Mesendoderm (in vitro differentiated cells): ENCODE measurements around the gene C2orf81.

ENCODE experiments used
- DNase-seq: peaks from one replicate; pipeline ENCODE4 v3.0.0; 2013
- H2AK5ac ChIP-seq: 2 replicates; pipeline ENCODE4 v1.6.1; 2013; ENCODE audit warnings: low read length, inconsistent platforms
- H2BK120ac ChIP-seq: 2 replicates; pipeline ENCODE4 v1.6.1; 2013; ENCODE audit warnings: low read depth, mild to moderate bottlenecking, low read length, moderate library complexity, mixed read lengths
- H2BK15ac ChIP-seq: replicated peaks from 2 replicates; pipeline ENCODE4 v1.6.1; 2013; ENCODE audit warnings: low read depth, mild to moderate bottlenecking, moderate library complexity
- H2BK5ac ChIP-seq: 2 replicates; pipeline ENCODE4 v1.6.1; 2013; ENCODE audit warnings: low read length, inconsistent platforms
- H3K18ac ChIP-seq: 2 replicates; pipeline ENCODE4 v1.6.1; 2013; ENCODE audit warnings: mild to moderate bottlenecking, low read length, mixed read lengths
- H3K23ac ChIP-seq: one replicate; pipeline ENCODE4 v1.6.1; 2013; ENCODE audit warnings: low read length
- H3K27ac ChIP-seq: 2 replicates; pipeline ENCODE4 v1.5.1; 2013; ENCODE audit warnings: low read depth, mild to moderate bottlenecking, inconsistent platforms, low read length, moderate library complexity
- H3K27me3 ChIP-seq: 2 replicates; pipeline ENCODE4 v1.6.1; 2013; ENCODE audit warnings: low read length, control low read depth, mild to moderate bottlenecking, inconsistent platforms; ENCODE audit not compliant: insufficient read depth, poor library complexity
- H3K36me3 ChIP-seq: 2 replicates; pipeline ENCODE4 v1.6.1; 2013; ENCODE audit warnings: low read length, inconsistent platforms; ENCODE audit not compliant: control insufficient read depth, insufficient read depth
- H3K4ac ChIP-seq: one replicate; pipeline ENCODE4 v1.6.1; 2013; ENCODE audit warnings: low read depth, mild to moderate bottlenecking, low read length, moderate library complexity
- H3K4me1 ChIP-seq: 2 replicates; pipeline ENCODE4 v1.6.1; 2013; ENCODE audit warnings: low read depth, low read length, inconsistent platforms; ENCODE audit not compliant: control insufficient read depth
- H3K4me2 ChIP-seq: 2 replicates; pipeline ENCODE4 v1.6.1; 2013; ENCODE audit warnings: low read length
- H3K4me3 ChIP-seq: 2 replicates; pipeline ENCODE4 v1.5.1; 2013; ENCODE audit warnings: mild to moderate bottlenecking, low read length
- H3K56ac ChIP-seq: one replicate; pipeline ENCODE4 v1.6.1; 2013; ENCODE audit warnings: low read length
- H3K79me1 ChIP-seq: 2 replicates; pipeline ENCODE4 v1.6.1; 2013; ENCODE audit warnings: low read length, inconsistent platforms
- H3K79me2 ChIP-seq: 2 replicates; pipeline ENCODE4 v1.6.1; 2013; ENCODE audit warnings: mild to moderate bottlenecking, low read length; ENCODE audit not compliant: control insufficient read depth, insufficient read depth
- H3K9ac ChIP-seq: 2 replicates; pipeline ENCODE4 v1.6.1; 2013; ENCODE audit warnings: low read length, inconsistent platforms
- H4K5ac ChIP-seq: one replicate; pipeline ENCODE4 v1.6.1; 2013; ENCODE audit warnings: low read length
- H4K8ac ChIP-seq: one replicate; pipeline ENCODE4 v1.6.1; 2013; ENCODE audit warnings: low read depth, mild to moderate bottlenecking, control low read depth, low read length, moderate library complexity
- WGBS: extraction: QIAGEN DNeasy Blood & Tissue Kit; methylation state at CpG from one replicate; pipeline ENCODE4 v1.1.7; 2013; ENCODE audit warnings: low lambda C conversion rate, missing lambda C conversion rate; ENCODE audit not compliant: insufficient coverage; ENCODE audit errors: extremely low coverage; 5-methylcytosine and 5-hydroxymethylcytosine counted together

C2orf81 gene

DNA sequence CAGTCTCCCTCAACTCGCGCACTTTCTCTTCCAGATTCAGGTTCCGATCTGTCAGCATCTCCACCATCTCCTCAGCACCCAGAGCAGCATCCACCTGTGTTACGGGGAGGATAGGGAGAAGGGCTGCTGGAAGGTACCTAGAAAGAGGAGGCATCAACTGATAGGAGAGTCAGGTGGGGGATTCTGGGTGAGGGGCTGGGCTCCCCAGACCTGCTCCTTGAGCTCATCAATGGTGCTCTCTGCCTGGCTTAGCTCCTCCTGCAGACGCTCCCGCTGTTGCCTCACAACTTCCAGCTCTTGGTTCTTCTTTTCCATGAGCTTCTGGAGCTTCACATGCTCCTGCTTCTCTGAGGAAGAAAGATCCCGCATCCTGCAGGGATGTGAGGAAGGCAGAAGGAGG lies 51.4 kb downstream of the C2orf81 start:
- Histone ChIP-seq H3K27ac (no peak overlapping the region), H3K79me1 (peaks cover 21% of the 10 kb centered on the region), H3K23ac (no peak overlapping the region), H2BK120ac (no peak overlapping the region), H4K5ac (no peak overlapping the region), H3K79me2 (peaks cover 7% of the 10 kb centered on the region), H3K36me3 (peaks cover 28% of the 10 kb centered on the region), H3K4me3 (no peak overlapping the region), H2BK5ac (no peak overlapping the region), H3K4me1 (peaks cover 17% of the 10 kb centered on the region), H3K56ac (no peak overlapping the region), H2BK15ac (no peak overlapping the region), H3K9ac (no peak overlapping the region), H3K18ac (no peak overlapping the region), H3K4me2 (no peak overlapping the region), H2AK5ac (no peak overlapping the region), H3K4ac (no peak overlapping the region), H3K27me3 (no peaks in the 10 kb centered on the region), H4K8ac (no peak overlapping the region)
- DNase-seq: no peak
- WGBS: no CpG with 5 or more reads among the region's 7 CpGs

DNA sequence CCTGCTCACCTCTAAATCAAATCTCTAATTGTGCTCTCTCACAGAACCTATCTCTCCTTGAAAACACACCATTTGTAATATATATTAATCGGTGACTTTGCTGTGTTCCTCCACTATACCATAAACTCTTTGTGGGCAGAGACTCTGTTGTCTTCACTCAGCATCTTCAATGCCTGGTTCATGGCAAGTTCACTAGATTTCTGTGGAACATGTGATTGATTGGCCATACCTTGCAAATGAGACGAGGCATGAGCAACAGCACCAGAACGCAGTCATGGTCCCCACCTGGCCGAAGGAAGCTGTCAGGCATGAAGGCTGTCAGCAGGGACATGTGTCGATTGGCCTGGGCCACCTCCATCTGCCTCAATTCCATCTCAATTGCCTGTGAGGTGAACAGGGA lies 52.9 kb downstream of the C2orf81 start:
- Histone ChIP-seq H4K8ac (no peak overlapping the region), H2AK5ac (no peak overlapping the region), H2BK15ac (no peak overlapping the region), H3K4ac (no peak overlapping the region), H3K36me3 (peaks cover 30% of the 10 kb centered on the region), H3K27ac (no peak overlapping the region), H3K18ac (no peak overlapping the region), H3K4me2 (no peak overlapping the region), H3K23ac (no peak overlapping the region), H3K79me2 (peaks cover 5% of the 10 kb centered on the region), H3K27me3 (no peaks in the 10 kb centered on the region), H3K79me1 (peaks cover 13% of the 10 kb centered on the region), H3K4me1 (peaks cover 8% of the 10 kb centered on the region), H2BK5ac (no peak overlapping the region), H2BK120ac (no peak overlapping the region), H3K9ac (no peak overlapping the region), H3K4me3 (no peak overlapping the region), H4K5ac (no peak overlapping the region), H3K56ac (no peak overlapping the region)
- no peak for DNase-seq
- no CpG with 5 or more reads among the region's 5 CpGs for WGBS

DNA sequence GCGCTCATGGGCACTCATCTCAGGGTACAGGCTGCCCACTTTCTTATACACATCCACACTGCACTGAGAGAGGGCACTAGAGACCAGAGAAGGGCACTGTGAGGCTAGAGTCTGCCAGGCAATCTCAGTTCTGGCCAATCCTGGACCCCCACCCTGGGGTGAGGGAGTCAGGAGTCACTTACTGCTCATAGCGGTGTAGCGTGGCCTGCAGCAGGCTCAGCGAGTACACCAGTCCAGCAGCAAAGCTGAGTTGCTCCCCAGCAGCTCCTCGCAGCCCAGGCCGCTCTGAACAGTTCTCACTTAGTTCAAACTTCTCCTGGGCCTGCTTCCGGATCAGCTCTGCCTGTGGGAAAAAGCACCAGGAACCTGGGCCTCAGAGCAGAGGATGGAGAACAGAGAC lies 53.6 kb downstream of the C2orf81 start:
- H2BK5ac ChIP-seq: no peak overlapping the region
- no CpG with 5 or more reads among the region's 7 CpGs for whole genome bisulfite sequencing

DNA sequence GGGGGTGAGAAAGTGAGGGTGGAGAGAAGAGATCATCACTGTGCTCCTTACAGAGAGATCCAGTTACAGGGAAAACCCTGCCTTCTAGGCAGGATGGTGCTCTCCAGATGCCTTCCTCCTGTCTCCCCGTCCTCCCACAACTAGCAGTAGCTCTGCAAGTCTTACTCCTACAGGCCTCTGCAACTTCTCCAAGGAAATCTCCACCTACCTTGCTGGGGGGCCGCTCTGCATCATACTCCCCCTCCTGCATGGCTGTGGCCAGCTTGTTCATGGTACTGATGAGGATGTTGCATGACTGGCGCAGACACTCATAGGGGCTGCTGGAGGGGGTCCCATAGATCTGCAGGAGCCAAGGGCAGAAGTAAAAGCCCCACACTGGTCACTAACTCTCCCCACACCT lies 55.4 kb downstream of the C2orf81 start:
- no peak overlapping the region for H3K9ac ChIP-seq
- no peak overlapping the region for H2BK15ac ChIP-seq
- H3K36me3 ChIP-seq: peaks cover 43% of the 10 kb centered on the region
- no peak overlapping the region for H2AK5ac ChIP-seq
- no peaks in the 10 kb centered on the region for H3K4me1 ChIP-seq
- H3K56ac ChIP-seq: no peak overlapping the region
- no peak overlapping the region for H3K23ac ChIP-seq
- DNase-seq: no peak
- no peak overlapping the region for H4K8ac ChIP-seq
- no CpG with 5 or more reads among the region's 3 CpGs for WGBS
- H3K27ac ChIP-seq: no peak overlapping the region
- no peak overlapping the region for H3K4me3 ChIP-seq
- no peak overlapping the region for H3K18ac ChIP-seq
- no peak overlapping the region for H3K4ac ChIP-seq
- H3K4me2 ChIP-seq: no peak overlapping the region
- H4K5ac ChIP-seq: no peak overlapping the region
- no peaks in the 10 kb centered on the region for H3K27me3 ChIP-seq
- no peaks in the 10 kb centered on the region for H3K79me1 ChIP-seq
- H2BK5ac ChIP-seq: no peak overlapping the region
- H2BK120ac ChIP-seq: no peak overlapping the region
- H3K79me2 ChIP-seq: no peaks in the 10 kb centered on the region

More for the DNA sequence above, 53.6 kb downstream of the C2orf81 start:
- no peak overlapping the region for H3K27ac ChIP-seq
- no peak overlapping the region for H3K9ac ChIP-seq
- no peak overlapping the region for H3K23ac ChIP-seq
- H2AK5ac ChIP-seq: no peak overlapping the region
- H3K36me3 ChIP-seq: peaks cover 34% of the 10 kb centered on the region
- peaks cover 2% of the 10 kb centered on the region for H3K4me1 ChIP-seq
- H3K79me1 ChIP-seq: peaks cover 11% of the 10 kb centered on the region
- H2BK15ac ChIP-seq: no peak overlapping the region
- H4K8ac ChIP-seq: no peak overlapping the region
- H3K79me2 ChIP-seq: peaks cover 3% of the 10 kb centered on the region
- H3K27me3 ChIP-seq: no peaks in the 10 kb centered on the region
- no peak overlapping the region for H3K4ac ChIP-seq
- no peak overlapping the region for H3K4me3 ChIP-seq
- no peak overlapping the region for H3K56ac ChIP-seq
- no peak overlapping the region for H4K5ac ChIP-seq
- H3K18ac ChIP-seq: no peak overlapping the region
- H3K4me2 ChIP-seq: no peak overlapping the region
- H2BK120ac ChIP-seq: no peak overlapping the region
- DNase-seq: no peak

DNA sequence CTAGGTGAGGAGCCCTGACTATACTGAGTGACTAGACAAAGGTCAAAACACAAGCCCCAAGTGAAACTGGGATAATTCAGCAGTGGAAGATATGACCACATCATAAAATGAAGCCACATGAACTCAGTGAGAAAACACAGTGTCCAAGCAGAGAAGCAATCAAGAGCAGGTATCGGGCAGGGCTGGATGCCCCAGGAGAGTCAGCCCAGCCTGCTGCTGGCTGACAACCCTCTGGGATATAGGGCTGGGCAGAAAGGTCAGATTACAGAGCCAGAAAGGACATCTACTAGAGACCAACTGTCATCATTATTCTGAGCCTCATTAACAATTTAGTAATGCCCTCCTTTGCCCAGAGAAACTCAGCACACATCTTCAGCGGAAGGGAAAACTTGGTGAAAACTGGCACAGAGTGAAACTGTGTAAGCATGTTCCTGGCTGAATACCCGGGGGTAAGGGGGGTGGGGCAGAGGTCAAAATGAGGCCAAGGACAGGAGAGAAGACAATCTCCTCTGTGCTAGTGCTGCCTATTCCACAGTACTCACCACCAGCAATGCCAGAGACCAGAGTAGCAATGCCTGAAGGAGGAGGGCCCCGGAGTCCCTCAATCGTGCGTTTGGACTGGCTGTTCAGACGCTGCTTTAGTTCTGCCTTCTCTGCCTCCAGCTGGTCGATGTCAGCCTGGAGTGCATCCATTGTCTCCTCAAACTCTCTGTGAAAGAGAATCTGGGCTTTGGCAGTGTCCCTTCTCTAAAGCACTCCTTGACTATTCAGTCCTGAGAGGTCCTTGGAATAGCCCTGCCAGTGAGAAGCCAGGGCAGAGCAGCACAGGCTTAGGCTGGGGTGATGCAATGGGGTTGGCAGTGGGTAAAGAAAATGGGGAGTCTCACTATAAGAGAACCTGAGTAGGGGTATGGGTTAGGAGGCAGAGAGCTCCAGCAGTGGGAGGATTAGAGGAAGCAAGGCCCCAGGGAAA lies 56.6 kb downstream of the C2orf81 start:
- Histone ChIP-seq H3K4me3 (no peak overlapping the region), H3K79me1 (no peaks in the 10 kb centered on the region), H3K56ac (no peak overlapping the region), H2BK120ac (no peak overlapping the region), H3K79me2 (no peaks in the 10 kb centered on the region), H4K5ac (no peak overlapping the region), H3K4ac (no peak overlapping the region), H3K4me1 (no peaks in the 10 kb centered on the region), H3K9ac (no peak overlapping the region), H4K8ac (no peak overlapping the region), H3K27ac (no peak overlapping the region), H2BK15ac (no peak overlapping the region), H2BK5ac (no peak overlapping the region), H3K36me3 (peaks cover 44% of the 10 kb centered on the region), H3K23ac (no peak overlapping the region), H3K27me3 (no peaks in the 10 kb centered on the region), H2AK5ac (no peak overlapping the region), H3K18ac (no peak overlapping the region), H3K4me2 (no peak overlapping the region)
- WGBS: no CpG with 5 or more reads among the region's 8 CpGs
- no peak for DNase-seq
